ENCODE results near the gene BSPRY. TPM values are rescaled to one million over a fixed set of nuclear protein-coding genes. Genes with fewer than 3 reads are reported as not detected.

The BSPRY gene
- total RNA-seq, 1 experiment from 2014 or later, result 6.4 TPM

DNA sequence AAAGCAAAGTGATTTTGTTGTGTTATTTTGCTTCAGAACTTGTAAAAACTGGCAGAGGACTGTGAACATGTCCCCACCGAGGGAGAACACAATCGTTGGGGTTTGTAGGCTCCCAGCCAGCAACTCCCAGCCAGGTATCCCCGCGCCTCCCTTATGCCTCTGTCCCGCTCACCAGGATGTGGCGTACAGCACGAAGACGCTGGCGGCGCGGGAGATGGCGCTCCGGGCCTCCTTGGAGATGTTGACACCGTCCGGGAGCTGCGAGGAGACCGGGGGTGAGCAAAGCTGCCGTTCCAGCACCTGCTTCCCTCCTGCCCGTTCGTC is 60.5 kb downstream of the BSPRY start:
- Mint-ChIP-seq H3K36me3 (peaks cover 27% of the 10 kb centered on the region), H3K27me3 (ENCODE audit: low read depth) (no peaks in the 10 kb centered on the region), H3K27ac (peak overlapping the region; percentile 99), H3K9me3 (no peaks in the 10 kb centered on the region), H3K4me1 (peaks cover 18% of the 10 kb centered on the region), H3K4me3 (peak overlapping the region; percentile 87)
- peak; percentile 4 for ATAC-seq
- ChIA-PET CTCF (interaction anchor here (0.8 to 2.7 kb wide), 19 partner anchors 8 to 248 kb away, joined by 3 to 13 read pairs (median 4); partner anchors contain the start of genes ALAD, BSPRY, CDC26 and HDHD3), POLR2A (interaction anchor here (0.5 to 2.3 kb wide), 10 partner anchors 33 to 197 kb away, joined by 3 to 7 read pairs (median 4); partner anchors contain the start of genes CDC26, HDHD3, PRPF4 and WDR31)
- DNase-seq (ENCODE audit: low spot score), result no peak
- TF ChIP-seq ZNF138 (CRISPR knock-in tag; conservative IDR thresholded peaks at IDR 0.05), result no peak
- TF ChIP-seq ZNF396 (CRISPR knock-in tag; IDR thresholded peaks at IDR 0.05; ENCODE audit: borderline replicate concordance), result no peak
- TF ChIP-seq HMGA2 (CRISPR knock-in tag; IDR thresholded peaks at IDR 0.05), result no peak
- TF ChIP-seq, protein P1, sequence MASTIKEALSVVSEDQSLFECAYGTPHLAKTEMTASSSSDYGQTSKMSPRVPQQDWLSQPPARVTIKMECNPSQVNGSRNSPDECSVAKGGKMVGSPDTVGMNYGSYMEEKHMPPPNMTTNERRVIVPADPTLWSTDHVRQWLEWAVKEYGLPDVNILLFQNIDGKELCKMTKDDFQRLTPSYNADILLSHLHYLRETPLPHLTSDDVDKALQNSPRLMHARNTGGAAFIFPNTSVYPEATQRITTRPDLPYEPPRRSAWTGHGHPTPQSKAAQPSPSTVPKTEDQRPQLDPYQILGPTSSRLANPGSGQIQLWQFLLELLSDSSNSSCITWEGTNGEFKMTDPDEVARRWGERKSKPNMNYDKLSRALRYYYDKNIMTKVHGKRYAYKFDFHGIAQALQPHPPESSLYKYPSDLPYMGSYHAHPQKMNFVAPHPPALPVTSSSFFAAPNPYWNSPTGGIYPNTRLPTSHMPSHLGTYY (CRISPR knock-in tag; IDR thresholded peaks at IDR 0.05), result no peak
- TF ChIP-seq ZNF317 (CRISPR knock-in tag; IDR thresholded peaks at IDR 0.05; ENCODE audit: borderline replicate concordance, low read depth), result no peak
- no peak for TF ChIP-seq RORB (CRISPR knock-in tag; IDR thresholded peaks at IDR 0.05)
- no peak for TF ChIP-seq ZNF219 (CRISPR knock-in tag; IDR thresholded peaks at IDR 0.05; ENCODE audit: borderline replicate concordance)
- TF ChIP-seq GABPB1 (CRISPR knock-in tag; IDR thresholded peaks at IDR 0.05), result no peak
- 0 out of 2 replicates have a peak, but pooled peaks have one; percentile 10 for TF ChIP-seq ZNF416 (CRISPR knock-in tag; IDR thresholded peaks at IDR 0.05)
- TF ChIP-seq, protein P2, sequence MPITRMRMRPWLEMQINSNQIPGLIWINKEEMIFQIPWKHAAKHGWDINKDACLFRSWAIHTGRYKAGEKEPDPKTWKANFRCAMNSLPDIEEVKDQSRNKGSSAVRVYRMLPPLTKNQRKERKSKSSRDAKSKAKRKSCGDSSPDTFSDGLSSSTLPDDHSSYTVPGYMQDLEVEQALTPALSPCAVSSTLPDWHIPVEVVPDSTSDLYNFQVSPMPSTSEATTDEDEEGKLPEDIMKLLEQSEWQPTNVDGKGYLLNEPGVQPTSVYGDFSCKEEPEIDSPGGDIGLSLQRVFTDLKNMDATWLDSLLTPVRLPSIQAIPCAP (CRISPR knock-in tag; IDR thresholded peaks at IDR 0.05), result no peak
- no peak for TF ChIP-seq NR3C1 (CRISPR knock-in tag; conservative IDR thresholded peaks at IDR 0.05; ENCODE audit: low read depth)
- TF ChIP-seq, protein P3, sequence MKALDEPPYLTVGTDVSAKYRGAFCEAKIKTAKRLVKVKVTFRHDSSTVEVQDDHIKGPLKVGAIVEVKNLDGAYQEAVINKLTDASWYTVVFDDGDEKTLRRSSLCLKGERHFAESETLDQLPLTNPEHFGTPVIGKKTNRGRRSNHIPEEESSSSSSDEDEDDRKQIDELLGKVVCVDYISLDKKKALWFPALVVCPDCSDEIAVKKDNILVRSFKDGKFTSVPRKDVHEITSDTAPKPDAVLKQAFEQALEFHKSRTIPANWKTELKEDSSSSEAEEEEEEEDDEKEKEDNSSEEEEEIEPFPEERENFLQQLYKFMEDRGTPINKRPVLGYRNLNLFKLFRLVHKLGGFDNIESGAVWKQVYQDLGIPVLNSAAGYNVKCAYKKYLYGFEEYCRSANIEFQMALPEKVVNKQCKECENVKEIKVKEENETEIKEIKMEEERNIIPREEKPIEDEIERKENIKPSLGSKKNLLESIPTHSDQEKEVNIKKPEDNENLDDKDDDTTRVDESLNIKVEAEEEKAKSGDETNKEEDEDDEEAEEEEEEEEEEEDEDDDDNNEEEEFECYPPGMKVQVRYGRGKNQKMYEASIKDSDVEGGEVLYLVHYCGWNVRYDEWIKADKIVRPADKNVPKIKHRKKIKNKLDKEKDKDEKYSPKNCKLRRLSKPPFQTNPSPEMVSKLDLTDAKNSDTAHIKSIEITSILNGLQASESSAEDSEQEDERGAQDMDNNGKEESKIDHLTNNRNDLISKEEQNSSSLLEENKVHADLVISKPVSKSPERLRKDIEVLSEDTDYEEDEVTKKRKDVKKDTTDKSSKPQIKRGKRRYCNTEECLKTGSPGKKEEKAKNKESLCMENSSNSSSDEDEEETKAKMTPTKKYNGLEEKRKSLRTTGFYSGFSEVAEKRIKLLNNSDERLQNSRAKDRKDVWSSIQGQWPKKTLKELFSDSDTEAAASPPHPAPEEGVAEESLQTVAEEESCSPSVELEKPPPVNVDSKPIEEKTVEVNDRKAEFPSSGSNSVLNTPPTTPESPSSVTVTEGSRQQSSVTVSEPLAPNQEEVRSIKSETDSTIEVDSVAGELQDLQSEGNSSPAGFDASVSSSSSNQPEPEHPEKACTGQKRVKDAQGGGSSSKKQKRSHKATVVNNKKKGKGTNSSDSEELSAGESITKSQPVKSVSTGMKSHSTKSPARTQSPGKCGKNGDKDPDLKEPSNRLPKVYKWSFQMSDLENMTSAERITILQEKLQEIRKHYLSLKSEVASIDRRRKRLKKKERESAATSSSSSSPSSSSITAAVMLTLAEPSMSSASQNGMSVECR (CRISPR knock-in tag; IDR thresholded peaks at IDR 0.05; ENCODE audit: borderline replicate concordance), result peak; percentile 41; the same call in 1 of the 2 replicates
- TF ChIP-seq, protein P4, sequence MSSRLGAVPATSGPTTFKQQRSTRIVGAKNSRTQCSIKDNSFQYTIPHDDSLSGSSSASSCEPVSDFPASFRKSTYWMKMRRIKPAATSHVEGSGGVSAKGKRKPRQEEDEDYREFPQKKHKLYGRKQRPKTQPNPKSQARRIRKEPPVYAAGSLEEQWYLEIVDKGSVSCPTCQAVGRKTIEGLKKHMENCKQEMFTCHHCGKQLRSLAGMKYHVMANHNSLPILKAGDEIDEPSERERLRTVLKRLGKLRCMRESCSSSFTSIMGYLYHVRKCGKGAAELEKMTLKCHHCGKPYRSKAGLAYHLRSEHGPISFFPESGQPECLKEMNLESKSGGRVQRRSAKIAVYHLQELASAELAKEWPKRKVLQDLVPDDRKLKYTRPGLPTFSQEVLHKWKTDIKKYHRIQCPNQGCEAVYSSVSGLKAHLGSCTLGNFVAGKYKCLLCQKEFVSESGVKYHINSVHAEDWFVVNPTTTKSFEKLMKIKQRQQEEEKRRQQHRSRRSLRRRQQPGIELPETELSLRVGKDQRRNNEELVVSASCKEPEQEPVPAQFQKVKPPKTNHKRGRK (CRISPR knock-in tag; IDR thresholded peaks at IDR 0.05; ENCODE audit: borderline replicate concordance), result no peak
- TF ChIP-seq, protein P5, sequence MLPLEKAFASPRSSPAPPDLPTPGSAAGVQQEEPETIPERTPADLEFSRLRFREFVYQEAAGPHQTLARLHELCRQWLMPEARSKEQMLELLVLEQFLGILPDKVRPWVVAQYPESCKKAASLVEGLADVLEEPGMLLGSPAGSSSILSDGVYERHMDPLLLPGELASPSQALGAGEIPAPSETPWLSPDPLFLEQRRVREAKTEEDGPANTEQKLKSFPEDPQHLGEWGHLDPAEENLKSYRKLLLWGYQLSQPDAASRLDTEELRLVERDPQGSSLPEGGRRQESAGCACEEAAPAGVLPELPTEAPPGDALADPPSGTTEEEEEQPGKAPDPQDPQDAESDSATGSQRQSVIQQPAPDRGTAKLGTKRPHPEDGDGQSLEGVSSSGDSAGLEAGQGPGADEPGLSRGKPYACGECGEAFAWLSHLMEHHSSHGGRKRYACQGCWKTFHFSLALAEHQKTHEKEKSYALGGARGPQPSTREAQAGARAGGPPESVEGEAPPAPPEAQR (CRISPR knock-in tag; IDR thresholded peaks at IDR 0.05), result no peak
- TF ChIP-seq ESRRA (CRISPR knock-in tag; IDR thresholded peaks at IDR 0.05; ENCODE audit: borderline replicate concordance), result 0 out of 2 replicates have a peak, but pooled peaks have one; percentile 25
- TF ChIP-seq ZBTB21 (CRISPR knock-in tag; IDR thresholded peaks at IDR 0.05; ENCODE audit: borderline replicate concordance), result no peak
- no peak for TF ChIP-seq SP1 (CRISPR knock-in tag; conservative IDR thresholded peaks at IDR 0.05)
- TF ChIP-seq, protein P6, sequence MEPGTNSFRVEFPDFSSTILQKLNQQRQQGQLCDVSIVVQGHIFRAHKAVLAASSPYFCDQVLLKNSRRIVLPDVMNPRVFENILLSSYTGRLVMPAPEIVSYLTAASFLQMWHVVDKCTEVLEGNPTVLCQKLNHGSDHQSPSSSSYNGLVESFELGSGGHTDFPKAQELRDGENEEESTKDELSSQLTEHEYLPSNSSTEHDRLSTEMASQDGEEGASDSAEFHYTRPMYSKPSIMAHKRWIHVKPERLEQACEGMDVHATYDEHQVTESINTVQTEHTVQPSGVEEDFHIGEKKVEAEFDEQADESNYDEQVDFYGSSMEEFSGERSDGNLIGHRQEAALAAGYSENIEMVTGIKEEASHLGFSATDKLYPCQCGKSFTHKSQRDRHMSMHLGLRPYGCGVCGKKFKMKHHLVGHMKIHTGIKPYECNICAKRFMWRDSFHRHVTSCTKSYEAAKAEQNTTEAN (CRISPR knock-in tag; IDR thresholded peaks at IDR 0.05), result 0 out of 2 replicates have a peak, but pooled peaks have one; percentile 22
- TF ChIP-seq, protein P7, sequence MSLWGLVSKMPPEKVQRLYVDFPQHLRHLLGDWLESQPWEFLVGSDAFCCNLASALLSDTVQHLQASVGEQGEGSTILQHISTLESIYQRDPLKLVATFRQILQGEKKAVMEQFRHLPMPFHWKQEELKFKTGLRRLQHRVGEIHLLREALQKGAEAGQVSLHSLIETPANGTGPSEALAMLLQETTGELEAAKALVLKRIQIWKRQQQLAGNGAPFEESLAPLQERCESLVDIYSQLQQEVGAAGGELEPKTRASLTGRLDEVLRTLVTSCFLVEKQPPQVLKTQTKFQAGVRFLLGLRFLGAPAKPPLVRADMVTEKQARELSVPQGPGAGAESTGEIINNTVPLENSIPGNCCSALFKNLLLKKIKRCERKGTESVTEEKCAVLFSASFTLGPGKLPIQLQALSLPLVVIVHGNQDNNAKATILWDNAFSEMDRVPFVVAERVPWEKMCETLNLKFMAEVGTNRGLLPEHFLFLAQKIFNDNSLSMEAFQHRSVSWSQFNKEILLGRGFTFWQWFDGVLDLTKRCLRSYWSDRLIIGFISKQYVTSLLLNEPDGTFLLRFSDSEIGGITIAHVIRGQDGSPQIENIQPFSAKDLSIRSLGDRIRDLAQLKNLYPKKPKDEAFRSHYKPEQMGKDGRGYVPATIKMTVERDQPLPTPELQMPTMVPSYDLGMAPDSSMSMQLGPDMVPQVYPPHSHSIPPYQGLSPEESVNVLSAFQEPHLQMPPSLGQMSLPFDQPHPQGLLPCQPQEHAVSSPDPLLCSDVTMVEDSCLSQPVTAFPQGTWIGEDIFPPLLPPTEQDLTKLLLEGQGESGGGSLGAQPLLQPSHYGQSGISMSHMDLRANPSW (CRISPR knock-in tag; conservative IDR thresholded peaks at IDR 0.05; ENCODE audit: low read depth), result no peak
- 0 out of 2 replicates have a peak, but pooled peaks have one; percentile 10 for TF ChIP-seq TEAD1 (CRISPR knock-in tag; IDR thresholded peaks at IDR 0.05)
- TF ChIP-seq, protein P8, sequence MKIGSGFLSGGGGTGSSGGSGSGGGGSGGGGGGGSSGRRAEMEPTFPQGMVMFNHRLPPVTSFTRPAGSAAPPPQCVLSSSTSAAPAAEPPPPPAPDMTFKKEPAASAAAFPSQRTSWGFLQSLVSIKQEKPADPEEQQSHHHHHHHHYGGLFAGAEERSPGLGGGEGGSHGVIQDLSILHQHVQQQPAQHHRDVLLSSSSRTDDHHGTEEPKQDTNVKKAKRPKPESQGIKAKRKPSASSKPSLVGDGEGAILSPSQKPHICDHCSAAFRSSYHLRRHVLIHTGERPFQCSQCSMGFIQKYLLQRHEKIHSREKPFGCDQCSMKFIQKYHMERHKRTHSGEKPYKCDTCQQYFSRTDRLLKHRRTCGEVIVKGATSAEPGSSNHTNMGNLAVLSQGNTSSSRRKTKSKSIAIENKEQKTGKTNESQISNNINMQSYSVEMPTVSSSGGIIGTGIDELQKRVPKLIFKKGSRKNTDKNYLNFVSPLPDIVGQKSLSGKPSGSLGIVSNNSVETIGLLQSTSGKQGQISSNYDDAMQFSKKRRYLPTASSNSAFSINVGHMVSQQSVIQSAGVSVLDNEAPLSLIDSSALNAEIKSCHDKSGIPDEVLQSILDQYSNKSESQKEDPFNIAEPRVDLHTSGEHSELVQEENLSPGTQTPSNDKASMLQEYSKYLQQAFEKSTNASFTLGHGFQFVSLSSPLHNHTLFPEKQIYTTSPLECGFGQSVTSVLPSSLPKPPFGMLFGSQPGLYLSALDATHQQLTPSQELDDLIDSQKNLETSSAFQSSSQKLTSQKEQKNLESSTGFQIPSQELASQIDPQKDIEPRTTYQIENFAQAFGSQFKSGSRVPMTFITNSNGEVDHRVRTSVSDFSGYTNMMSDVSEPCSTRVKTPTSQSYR (CRISPR knock-in tag; IDR thresholded peaks at IDR 0.05), result no peak

Data from WTC11 (cell line).